ENCODE results near the gene NES.

NES gene

GRCh38 chr1:156709757-156710489, 32.7 kb upstream of the NES start:
- Histone ChIP-seq H3K27ac (ENCODE audit: low read length) (no peak overlapping the region), H3K4me3 (ENCODE audit: low read length) (no peak overlapping the region), H3K27me3 (ENCODE audit: insufficient read depth, low read length) (peaks cover 11% of the 10 kb centered on the region; the same call in 1 of the 2 replicates), H3K9me3 (ENCODE audit: insufficient read depth, low read depth, low read length) (no peaks in the 10 kb centered on the region), H3K4me1 (ENCODE audit: insufficient read depth, low read length) (peaks cover 44% of the 10 kb centered on the region), H3K36me3 (ENCODE audit: insufficient read depth, low read depth, low read length) (no peaks in the 10 kb centered on the region), H3K9ac (ENCODE audit: low read depth, low read length) (peak overlapping the region; percentile 40; the same call in 1 of the 2 replicates)

- Histone ChIP-seq H3K4me3 (ENCODE audit: low read length) (0 out of 2 replicates have a peak overlapping the region, but pooled peaks have one; percentile 77), H3K36me3 (ENCODE audit: insufficient read depth, low read depth, low read length) (no peaks in the 10 kb centered on the region), H3K9ac (ENCODE audit: low read depth, low read length) (peak overlapping the region; percentile 79; the same call in 1 of the 2 replicates), H3K27ac (ENCODE audit: low read length) (no peak overlapping the region), H3K9me3 (ENCODE audit: insufficient read depth, low read depth, low read length) (no peaks in the 10 kb centered on the region), H3K27me3 (ENCODE audit: insufficient read depth, low read length) (peaks cover 20% of the 10 kb centered on the region), H3K4me1 (ENCODE audit: insufficient read depth, low read length) (peaks cover 49% of the 10 kb centered on the region)
Measured at GRCh38 chr1:156709031-156709430, 31.8 kb upstream of the NES start.

GRCh38 chr1:156708218-156708661, 31.0 kb upstream of the NES start:
- Histone ChIP-seq H3K9me3 (ENCODE audit: insufficient read depth, low read depth, low read length) (no peaks in the 10 kb centered on the region), H3K27me3 (ENCODE audit: insufficient read depth, low read length) (peaks cover 28% of the 10 kb centered on the region), H3K9ac (ENCODE audit: low read depth, low read length) (peak overlapping the region; percentile 79; the same call in 1 of the 2 replicates), H3K4me3 (ENCODE audit: low read length) (peak overlapping the region; percentile 77; the same call in 1 of the 2 replicates), H3K4me1 (ENCODE audit: insufficient read depth, low read length) (peaks cover 57% of the 10 kb centered on the region), H3K36me3 (ENCODE audit: insufficient read depth, low read depth, low read length) (no peaks in the 10 kb centered on the region; the same call in 1 of the 2 replicates), H3K27ac (ENCODE audit: low read length) (peak overlapping the region; percentile 59)

- peaks cover 34% of the 10 kb centered on the region for H3K27me3 ChIP-seq (ENCODE audit: insufficient read depth, low read length)
- H3K9me3 ChIP-seq (ENCODE audit: insufficient read depth, low read depth, low read length): no peaks in the 10 kb centered on the region
- H3K9ac ChIP-seq (ENCODE audit: low read depth, low read length): peak overlapping the region; percentile 79; the same call in 1 of the 2 replicates
- peak overlapping the region; percentile 77 for H3K4me3 ChIP-seq (ENCODE audit: low read length)
- no peaks in the 10 kb centered on the region; the same call in 1 of the 2 replicates for H3K36me3 ChIP-seq (ENCODE audit: insufficient read depth, low read depth, low read length)
- peaks cover 58% of the 10 kb centered on the region for H3K4me1 ChIP-seq (ENCODE audit: insufficient read depth, low read length)
- peak overlapping the region; percentile 78 for H3K27ac ChIP-seq (ENCODE audit: low read length)
Measured at GRCh38 chr1:156707417-156708217, 30.4 kb upstream of the NES start.

- H3K9ac ChIP-seq (ENCODE audit: low read depth, low read length): peak overlapping the region; percentile 79; the same call in 1 of the 2 replicates
Measured at GRCh38 chr1:156706657-156707416, 29.6 kb upstream of the NES start.

GRCh38 chr1:156705918-156706656, 28.9 kb upstream of the NES start:
- peak overlapping the region; percentile 77 for H3K4me3 ChIP-seq (ENCODE audit: low read length)
- H3K27ac ChIP-seq (ENCODE audit: low read length): peak overlapping the region; percentile 78
- peaks cover 7% of the 10 kb centered on the region for H3K36me3 ChIP-seq (ENCODE audit: insufficient read depth, low read depth, low read length)
- H3K9me3 ChIP-seq (ENCODE audit: insufficient read depth, low read depth, low read length): no peaks in the 10 kb centered on the region
- H3K4me1 ChIP-seq (ENCODE audit: insufficient read depth, low read length): peaks cover 52% of the 10 kb centered on the region
- H3K9ac ChIP-seq (ENCODE audit: low read depth, low read length): peak overlapping the region; percentile 79; the same call in 1 of the 2 replicates
- peaks cover 34% of the 10 kb centered on the region for H3K27me3 ChIP-seq (ENCODE audit: insufficient read depth, low read length)

More at GRCh38 chr1:156706657-156707416, 29.6 kb upstream of the NES start:
- H3K4me1 ChIP-seq (ENCODE audit: insufficient read depth, low read length): peaks cover 58% of the 10 kb centered on the region
- no peaks in the 10 kb centered on the region for H3K9me3 ChIP-seq (ENCODE audit: insufficient read depth, low read depth, low read length)
- H3K36me3 ChIP-seq (ENCODE audit: insufficient read depth, low read depth, low read length): no peaks in the 10 kb centered on the region; the same call in 1 of the 2 replicates
- H3K27me3 ChIP-seq (ENCODE audit: insufficient read depth, low read length): peaks cover 34% of the 10 kb centered on the region
- peak overlapping the region; percentile 77 for H3K4me3 ChIP-seq (ENCODE audit: low read length)
- H3K27ac ChIP-seq (ENCODE audit: low read length): peak overlapping the region; percentile 78

GRCh38 chr1:156705321-156705917, 28.2 kb upstream of the NES start, which contains the start of gene CRABP2:
Gene CRABP2 (minus strand): TSS chr1:156705583. CDS start chr1:156705446, 137 bp downstream.
- H3K27ac ChIP-seq (ENCODE audit: low read length): peak within 1 kb of the TSS; percentile 78
- H3K4me1 ChIP-seq (ENCODE audit: insufficient read depth, low read length): peaks cover 47% of the 10 kb centered on the region
- H3K9me3 ChIP-seq (ENCODE audit: insufficient read depth, low read depth, low read length): no peaks in the 10 kb centered on the region

GRCh38 chr1:156704930-156705320, 27.7 kb upstream of the NES start:
- Histone ChIP-seq H3K27ac (ENCODE audit: low read length) (no peak overlapping the region), H3K4me1 (ENCODE audit: insufficient read depth, low read length) (peaks cover 42% of the 10 kb centered on the region), H3K9me3 (ENCODE audit: insufficient read depth, low read depth, low read length) (no peaks in the 10 kb centered on the region), H3K27me3 (ENCODE audit: insufficient read depth, low read length) (peaks cover 31% of the 10 kb centered on the region), H3K9ac (ENCODE audit: low read depth, low read length) (peak overlapping the region; percentile 79), H3K36me3 (ENCODE audit: insufficient read depth, low read depth, low read length) (peaks cover 19% of the 10 kb centered on the region), H3K4me3 (ENCODE audit: low read length) (peak overlapping the region; percentile 77)

More at GRCh38 chr1:156705321-156705917, 28.2 kb upstream of the NES start, which contains the start of gene CRABP2:
- H3K36me3 ChIP-seq (ENCODE audit: insufficient read depth, low read depth, low read length): peaks cover 14% of the 10 kb centered on the region
- peak within 1 kb of the TSS; percentile 79 for H3K9ac ChIP-seq (ENCODE audit: low read depth, low read length)
- peaks cover 34% of the 10 kb centered on the region for H3K27me3 ChIP-seq (ENCODE audit: insufficient read depth, low read length)
- H3K4me3 ChIP-seq (ENCODE audit: low read length): peak within 1 kb of the TSS; percentile 77

GRCh38 chr1:156704166-156704711, 27.0 kb upstream of the NES start:
- Histone ChIP-seq H3K27me3 (ENCODE audit: insufficient read depth, low read length) (peaks cover 30% of the 10 kb centered on the region), H3K4me3 (ENCODE audit: low read length) (peak overlapping the region; percentile 77), H3K9ac (ENCODE audit: low read depth, low read length) (peak overlapping the region; percentile 79; the same call in 1 of the 2 replicates), H3K4me1 (ENCODE audit: insufficient read depth, low read length) (peaks cover 35% of the 10 kb centered on the region; the same call in 1 of the 2 replicates), H3K36me3 (ENCODE audit: insufficient read depth, low read depth, low read length) (peaks cover 23% of the 10 kb centered on the region), H3K27ac (ENCODE audit: low read length) (no peak overlapping the region), H3K9me3 (ENCODE audit: insufficient read depth, low read depth, low read length) (no peaks in the 10 kb centered on the region)

GRCh38 chr1:156703741-156704140, 26.5 kb upstream of the NES start:
- Histone ChIP-seq H3K27ac (ENCODE audit: low read length) (no peak overlapping the region), H3K9ac (ENCODE audit: low read depth, low read length) (peak overlapping the region; percentile 79; the same call in 1 of the 2 replicates), H3K4me1 (ENCODE audit: insufficient read depth, low read length) (peaks cover 30% of the 10 kb centered on the region; the same call in 1 of the 2 replicates), H3K27me3 (ENCODE audit: insufficient read depth, low read length) (peaks cover 30% of the 10 kb centered on the region), H3K4me3 (ENCODE audit: low read length) (peak overlapping the region; percentile 77), H3K9me3 (ENCODE audit: insufficient read depth, low read depth, low read length) (no peaks in the 10 kb centered on the region), H3K36me3 (ENCODE audit: insufficient read depth, low read depth, low read length) (peaks cover 28% of the 10 kb centered on the region)
